Measurements from ENCODE around the gene ATAD3B. TPM values are rescaled to one million over a fixed set of nuclear protein-coding genes. Genes with fewer than 3 reads are reported as not detected.

ATAD3B gene
- total and polyA plus RNA-seq, 2 of the 4 experiments (the other 2 are of a cell fraction): 13.8 to 29.0 TPM

DNA sequence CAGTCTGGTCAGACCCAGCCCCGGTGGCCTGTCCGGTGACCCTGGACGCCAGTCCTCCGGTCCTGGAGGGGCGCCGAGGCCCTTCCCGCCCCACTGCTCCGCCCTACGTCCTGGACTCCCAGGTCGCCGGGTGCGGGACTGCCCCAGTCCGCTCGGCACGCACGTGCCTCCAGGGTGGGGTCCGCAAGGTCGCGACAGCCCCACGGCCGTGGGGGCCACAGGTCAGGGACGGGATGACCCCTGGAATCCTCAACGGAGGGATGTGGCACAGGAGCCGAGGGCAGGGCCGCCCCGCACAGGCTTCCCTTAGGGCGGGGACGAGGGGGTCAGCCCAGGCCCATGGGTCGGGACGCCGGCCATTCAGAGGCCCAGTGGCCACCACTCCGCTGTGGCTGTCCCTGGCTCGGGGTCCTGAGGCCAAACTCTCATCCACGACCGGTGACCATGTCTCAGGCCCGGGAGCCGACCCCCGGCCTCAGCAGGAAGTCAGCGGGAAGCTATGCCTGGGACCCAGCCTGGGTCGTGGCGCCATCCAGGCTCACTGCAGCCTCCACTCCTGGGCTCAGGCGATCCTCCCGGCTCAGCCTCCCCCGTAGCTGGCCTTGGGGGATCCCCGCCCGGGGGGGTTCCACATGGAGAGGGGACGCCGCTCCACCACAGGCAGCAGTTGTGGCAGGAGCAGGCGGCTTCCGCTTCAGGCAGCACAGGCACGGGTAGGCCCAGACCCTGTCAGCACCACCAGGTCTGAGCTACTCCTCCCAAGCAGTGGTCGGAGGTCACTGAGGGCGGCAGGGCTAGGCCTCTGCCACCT is 69.5 kb downstream of the ATAD3B start:
- peaks cover 34% of the 10 kb centered on the region for H3K36me3 ChIP-seq (ENCODE audit: control insufficient read depth, insufficient read depth, low read length)

More for the DNA sequence above, 69.5 kb downstream of the ATAD3B start:
- no TSS peak for BruUV-seq (replicated peaks)
- Histone ChIP-seq H3K56ac (ENCODE audit: extremely low read depth, insufficient read depth, low read length) (no peak overlapping the region), H2AK5ac (ENCODE audit: low read depth, low read length) (peak overlapping the region; percentile 90), H4K8ac (ENCODE audit: low read depth in 2 of 2, low read length in 2 of 2) (peak overlapping the region in 1 of 2 experiments; percentile 65; a peak in 1 of 4 replicates), H3K27ac (ENCODE audit: insufficient read depth, low read length) (peak overlapping the region; percentile 59), H3K18ac (ENCODE audit: low read depth, low read length) (no peak overlapping the region; the same call in 1 of the 2 replicates), H4K5ac (ENCODE audit: low read depth, low read length) (peak overlapping the region; percentile 35; the same call in 1 of the 2 replicates), H3K23ac (ENCODE audit: low read depth, low read length) (no peak overlapping the region), H3K4me3 (ENCODE audit: insufficient read depth, low read depth, low read length) (peak overlapping the region; percentile 99), H2BK20ac (ENCODE audit: low read depth, low read length) (no peak overlapping the region), H4K20me1 (ENCODE audit: insufficient read depth, low read length) (peaks cover 40% of the 10 kb centered on the region), H3K4me2 (ENCODE audit: low read depth, low read length) (peak overlapping the region; percentile 72), H3K4me1 (ENCODE audit: control insufficient read depth, insufficient read depth, low read length) (peaks cover 18% of the 10 kb centered on the region), H2AK9ac (replicated peaks; ENCODE audit: low read depth, low read length, poor library complexity) (peak overlapping the region; percentile 97), H2AFZ (replicated peaks; ENCODE audit: low read length, poor library complexity) (peak overlapping the region; percentile 71), H3K9me1 (ENCODE audit: insufficient read depth, low read length) (peaks cover 17% of the 10 kb centered on the region), H2BK5ac (ENCODE audit: low read depth, low read length, poor library complexity, severe bottlenecking) (peak overlapping the region; percentile 53), H3K4ac (ENCODE audit: low read depth, low read length) (peak overlapping the region; percentile 56), H3K79me1 (ENCODE audit: low read depth in 1 of 2, low read length in 2 of 2) (peaks cover 10 to 59% of the 10 kb centered on the region in 2 experiments), H3K27me3 (ENCODE audit: control insufficient read depth, insufficient read depth, low read length) (no peaks in the 10 kb centered on the region), H2BK15ac (ENCODE audit: low read depth, low read length) (no peak overlapping the region), H3K9ac (ENCODE audit: low read depth, low read length) (peak overlapping the region; percentile 42; the same call in 1 of the 2 replicates), H3K9me3 (ENCODE audit: control insufficient read depth, insufficient read depth, low read length) (no peaks in the 10 kb centered on the region), H3K14ac (replicated peaks; ENCODE audit: low read depth, low read length) (no peak overlapping the region), H4K91ac (ENCODE audit: insufficient read depth, low read depth, low read length) (peak overlapping the region; percentile 47; the same call in 1 of the 2 replicates), H2BK120ac (ENCODE audit: low read depth, low read length) (no peak overlapping the region)
- no peak for TF ChIP-seq RCOR1 (IDR thresholded peaks at IDR 0.05; ENCODE audit: insufficient replicate concordance, low read length)
- TF ChIP-seq CHD1 (IDR thresholded peaks at IDR 0.05; ENCODE audit: low read depth, low read length): no peak
- TF ChIP-seq MAZ (IDR thresholded peaks at IDR 0.05; ENCODE audit: borderline replicate concordance, low read depth, low read length): no peak
- TF ChIP-seq BHLHE40 (IDR thresholded peaks at IDR 0.05; ENCODE audit: low read depth, low read length): no peak
- no peak for TF ChIP-seq CEBPB (IDR thresholded peaks at IDR 0.05; ENCODE audit: low read depth, low read length)
- TF ChIP-seq RAD21 (IDR thresholded peaks at IDR 0.05; ENCODE audit: low read length): no peak
- TF ChIP-seq, protein P1, sequence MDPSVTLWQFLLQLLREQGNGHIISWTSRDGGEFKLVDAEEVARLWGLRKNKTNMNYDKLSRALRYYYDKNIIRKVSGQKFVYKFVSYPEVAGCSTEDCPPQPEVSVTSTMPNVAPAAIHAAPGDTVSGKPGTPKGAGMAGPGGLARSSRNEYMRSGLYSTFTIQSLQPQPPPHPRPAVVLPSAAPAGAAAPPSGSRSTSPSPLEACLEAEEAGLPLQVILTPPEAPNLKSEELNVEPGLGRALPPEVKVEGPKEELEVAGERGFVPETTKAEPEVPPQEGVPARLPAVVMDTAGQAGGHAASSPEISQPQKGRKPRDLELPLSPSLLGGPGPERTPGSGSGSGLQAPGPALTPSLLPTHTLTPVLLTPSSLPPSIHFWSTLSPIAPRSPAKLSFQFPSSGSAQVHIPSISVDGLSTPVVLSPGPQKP (IDR thresholded peaks at IDR 0.05; ENCODE audit: borderline replicate concordance, low read depth, low read length): no peak
- TF ChIP-seq MXI1 (IDR thresholded peaks at IDR 0.05; ENCODE audit: borderline replicate concordance, low read depth, low read length): no peak
- TF ChIP-seq RFX5 (IDR thresholded peaks at IDR 0.05; ENCODE audit: low read depth, low read length): no peak
- no peak for TF ChIP-seq MAFK (IDR thresholded peaks at IDR 0.05; ENCODE audit: low read depth, low read length)
- no peak for TF ChIP-seq FOS (IDR thresholded peaks at IDR 0.05; ENCODE audit: low read depth, low read length)
- no peak for TF ChIP-seq POLR2A (IDR thresholded peaks at IDR 0.05; ENCODE audit: low read depth, low read length)
- TF ChIP-seq SMC3 (IDR thresholded peaks at IDR 0.05; ENCODE audit: low read depth, low read length): no peak
- TF ChIP-seq NFE2L2 (IDR thresholded peaks at IDR 0.05; ENCODE audit: low read depth, low read length): no peak
- TF ChIP-seq CTCF (conservative IDR thresholded peaks at IDR 0.05; ENCODE audit: low read depth, low read length): no peak
- CTCF ChIA-PET: no interaction called here
- peak; percentile 0; the same call in 1 of the 2 replicates for ATAC-seq (ENCODE audit: low read depth)
- no peak for DNase-seq
- intact Hi-C loops (cut with micrococcal nuclease): no loop called here
- dilution Hi-C loops (cut with HindIII; ENCODE audit: low sequenced_read_pairs, unreplicated experiment): no loop called here
- WGBS, 2 experiments (ENCODE audit: extremely low coverage in 2 of 2, insufficient read length in 1 of 2): 62% methylated on average over 24 of the region's 53 CpGs; no CpG with 5 or more reads in 1 of the 2 experiments
- in situ Hi-C loops (cut with MboI; ENCODE audit: low sequenced_read_pairs): no loop called here
- POLR2A ChIA-PET (ENCODE audit: unreplicated experiment): no interaction called here
